GM21381 (cell line): Measurements from ENCODE around the gene ICE1.
"Not testable (repeated sequence)": the region's sequence is repeated elsewhere in the genome, so short reads cannot be mapped to it uniquely, and the experiment has no call there.

Experiments used
- ATAC-seq: cut with Tn5 transposase; IDR thresholded peaks from one replicate; pipeline ENCODE4 v1.9.1; 2021; ENCODE audit warnings: mild to moderate bottlenecking, moderate library complexity; ENCODE audit not compliant: unreplicated experiment

Gene ICE1

DNA sequence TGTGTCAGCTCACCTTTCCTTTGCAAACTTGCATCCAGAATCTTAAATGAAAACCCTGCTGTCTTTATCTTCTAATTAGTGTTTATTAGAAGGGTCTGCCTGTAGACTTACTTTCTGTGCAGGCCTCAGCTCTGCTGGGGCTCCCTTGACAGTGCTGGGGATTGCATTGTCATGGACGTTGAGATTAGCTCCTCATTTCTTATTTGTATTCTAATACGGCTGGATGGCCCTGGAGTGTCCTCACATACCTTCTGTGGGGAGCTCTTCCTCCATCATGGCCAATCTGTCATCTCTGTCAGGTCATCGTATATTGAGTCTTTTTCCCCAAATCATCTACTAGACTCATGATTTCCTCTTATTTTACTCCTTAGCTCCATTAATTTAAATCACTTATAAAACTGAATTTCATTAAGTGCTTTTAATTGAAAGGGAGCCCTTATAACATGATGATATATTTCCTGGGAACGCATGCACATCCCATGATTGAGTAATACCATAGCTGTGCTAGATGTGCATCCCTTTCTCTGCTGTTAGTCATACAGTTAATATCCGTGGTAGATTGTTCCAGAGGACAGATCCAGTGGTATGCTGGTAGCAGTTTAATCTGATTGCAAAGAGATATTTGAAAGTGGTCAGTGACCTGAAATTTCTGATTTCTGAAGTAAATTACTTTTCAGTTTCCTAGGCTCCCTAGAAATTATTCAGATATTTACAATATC is 61.6 kb downstream of the ICE1 start:
- ATAC-seq = no peak

DNA sequence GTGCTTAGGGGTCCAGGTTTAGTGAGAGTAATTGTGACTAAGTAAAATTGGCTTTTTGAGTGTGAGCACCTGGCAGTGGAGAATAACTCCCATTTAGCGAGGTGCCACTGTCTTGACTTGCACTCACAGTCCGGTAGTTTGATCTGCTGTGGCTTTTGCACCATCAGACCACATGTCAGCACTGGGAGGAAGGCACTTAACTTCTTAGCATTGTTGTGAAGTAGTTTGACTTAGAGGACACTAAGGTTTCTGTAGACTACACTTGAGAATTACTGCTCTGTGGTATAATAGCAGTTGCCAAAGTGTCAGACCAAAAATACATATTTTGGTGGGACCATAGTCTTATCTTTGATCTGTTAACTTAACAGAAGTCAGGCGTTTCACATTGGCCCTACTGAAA is 63.6 kb downstream of the ICE1 start:
- ATAC-seq = no peak

DNA sequence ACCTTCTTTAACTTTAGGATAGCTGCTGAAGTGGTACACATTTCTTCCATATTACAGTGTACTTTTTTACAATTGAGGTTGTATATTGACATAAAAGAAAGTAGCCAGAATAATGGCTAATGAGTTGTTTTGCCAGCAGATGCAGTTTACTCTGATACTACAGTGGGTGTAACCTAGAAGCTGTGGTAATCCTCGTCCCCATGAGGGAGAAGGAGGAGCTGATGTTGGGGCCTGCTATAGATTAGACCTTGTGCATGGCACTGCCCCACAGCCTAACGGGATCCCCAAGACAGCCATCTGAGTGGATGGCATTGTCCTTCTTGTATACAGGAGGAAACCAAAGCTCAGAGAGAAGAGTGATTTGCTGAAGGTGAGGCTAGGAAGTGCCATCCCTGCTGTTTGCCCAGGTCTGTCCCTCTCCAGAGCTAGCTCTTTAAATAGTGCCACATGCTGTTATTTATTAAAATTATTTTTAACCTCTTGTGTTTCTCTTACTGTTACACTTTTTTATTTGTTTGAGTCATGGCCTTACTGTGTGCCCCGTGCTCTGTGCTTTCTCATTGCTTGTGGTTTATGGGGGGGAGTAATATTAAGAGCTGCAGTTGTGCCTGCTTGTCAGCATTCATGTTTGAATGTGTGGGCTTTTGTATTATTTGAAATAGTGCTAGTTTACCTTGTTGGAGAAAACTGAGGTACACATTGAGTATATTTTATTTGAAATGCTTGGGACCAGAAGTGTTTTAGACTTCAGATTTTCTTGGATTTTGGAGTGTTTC is 65.3 kb downstream of the ICE1 start:
- no peak for ATAC-seq

DNA sequence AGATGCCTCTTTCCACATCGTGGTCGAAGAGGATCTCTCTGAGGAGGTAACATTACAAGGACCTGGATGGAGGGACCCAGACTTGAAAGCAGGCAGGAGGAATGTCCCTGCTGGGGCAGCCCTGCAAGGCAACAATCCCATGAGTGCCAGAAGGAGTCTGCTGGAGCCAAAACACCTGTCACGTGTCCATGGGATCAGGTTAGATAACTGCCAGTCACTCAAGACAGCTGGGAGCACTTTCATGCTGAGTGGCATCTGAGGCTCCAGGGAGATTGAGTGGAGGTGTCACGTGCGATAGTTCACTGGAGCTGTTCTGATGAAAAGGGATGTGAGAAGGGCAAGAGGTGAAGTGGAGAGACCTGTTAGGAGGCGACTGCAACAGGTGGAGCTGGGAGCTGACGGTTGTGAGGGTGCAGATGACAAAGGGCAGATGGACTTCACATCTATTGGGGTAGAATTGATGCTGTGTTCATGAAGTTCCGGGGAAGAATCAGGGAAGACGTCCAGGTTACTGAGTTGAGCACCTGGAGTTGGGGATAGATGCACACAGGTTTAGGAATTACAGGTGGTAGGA is 68.4 kb downstream of the ICE1 start:
- ATAC-seq = no peak

DNA sequence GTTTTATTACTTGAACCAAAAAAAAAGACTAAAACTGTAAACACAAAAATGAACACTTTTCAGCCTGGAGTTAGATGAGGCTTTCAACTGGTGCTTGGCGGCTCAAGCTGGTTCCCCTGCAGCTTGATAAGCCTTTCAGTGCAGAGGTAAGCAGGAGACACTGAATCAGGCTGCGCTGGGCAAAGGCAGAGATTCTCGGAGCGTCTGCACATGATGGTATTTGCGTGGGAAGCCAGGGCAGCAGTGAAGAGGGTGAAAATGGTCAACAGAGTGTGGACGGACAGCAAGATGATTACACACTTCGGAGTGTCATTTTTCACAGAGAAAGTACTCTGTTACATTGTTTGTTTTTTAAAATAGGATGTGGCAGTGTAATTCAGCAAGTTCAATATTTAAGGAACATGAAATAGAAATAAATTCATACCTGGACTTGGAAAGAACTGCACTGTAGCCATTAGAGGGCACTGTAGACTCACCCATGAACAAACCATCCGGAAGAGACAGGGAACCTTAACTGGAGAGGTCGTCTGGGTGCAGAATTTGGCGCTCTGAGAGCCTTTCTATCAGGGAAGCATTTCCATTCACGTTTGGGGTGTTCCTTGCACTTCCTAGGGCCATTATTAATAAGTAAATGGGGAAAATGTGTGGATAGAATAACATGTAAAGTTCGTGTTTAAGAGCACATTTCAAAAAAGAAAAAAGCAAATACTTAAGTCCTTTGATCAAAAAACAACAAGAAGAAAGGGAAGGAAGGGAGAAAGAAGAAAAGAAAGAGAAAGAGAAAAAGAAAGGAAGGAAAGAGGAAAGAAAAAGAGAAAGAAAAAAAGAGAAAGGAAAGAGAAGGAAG is 69.8 kb downstream of the ICE1 start:
- ATAC-seq = no peak

DNA sequence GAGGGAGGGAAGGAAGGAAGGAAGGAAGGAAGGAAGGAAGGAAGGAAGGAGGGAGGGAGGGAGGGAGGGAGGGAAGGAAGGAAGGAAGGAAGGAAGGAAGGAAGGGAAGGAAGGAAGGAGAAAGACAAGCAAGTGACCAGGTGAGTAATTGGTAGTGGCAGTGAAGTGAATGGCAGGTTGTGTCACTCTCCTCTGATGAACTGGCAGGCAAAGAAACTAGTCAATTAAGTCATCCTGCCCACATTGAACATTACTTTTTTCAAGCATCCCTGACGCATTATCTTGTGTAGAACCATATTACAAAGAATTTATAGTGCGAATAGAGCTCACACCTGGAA is 70.4 kb downstream of the ICE1 start:
- ATAC-seq = not testable (repeated sequence)

DNA sequence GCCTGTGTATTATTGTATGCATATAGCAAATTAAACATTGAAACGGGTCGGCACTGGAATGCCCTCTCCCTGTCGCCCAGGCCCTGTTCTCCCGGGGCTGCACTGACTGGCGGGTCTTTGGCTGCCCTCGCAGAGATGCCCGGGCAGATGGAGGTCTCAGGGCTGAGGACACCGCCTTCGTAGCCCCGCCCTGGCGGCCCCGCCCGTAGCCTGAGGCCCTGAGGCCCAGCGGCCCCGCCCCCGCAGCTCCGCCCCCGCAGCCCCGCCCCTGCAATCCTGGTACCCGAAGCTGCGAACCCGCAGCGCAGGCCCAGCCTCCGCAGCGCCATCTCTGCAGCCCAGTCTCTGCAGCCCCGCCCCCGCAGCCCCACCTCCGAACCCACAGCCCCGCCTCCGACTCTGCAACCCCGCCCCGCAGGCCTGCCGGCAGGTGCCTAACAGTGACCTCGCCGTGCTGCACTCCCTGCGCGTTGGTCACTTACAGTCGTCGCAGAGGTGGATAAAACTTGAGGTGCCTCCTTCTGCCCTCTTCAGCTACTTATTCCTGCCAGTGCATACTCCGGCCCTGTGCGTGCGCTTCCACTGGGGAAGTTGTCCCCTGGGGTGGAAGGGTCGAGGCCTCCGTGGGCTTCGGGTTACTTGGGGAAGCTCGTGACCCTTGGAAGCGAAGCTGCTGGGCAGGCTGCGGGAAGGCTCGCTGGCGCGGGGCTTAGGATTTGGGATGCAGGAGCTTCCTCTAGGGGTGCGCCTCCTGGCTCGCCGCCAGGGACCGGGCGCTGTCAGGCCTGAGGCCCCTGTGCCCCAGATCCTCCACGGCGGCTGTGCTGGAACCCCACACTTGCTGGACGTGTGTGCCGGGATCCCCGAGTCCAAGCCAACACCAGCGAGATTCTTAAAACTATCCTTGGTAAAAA is 72.3 kb downstream of the ICE1 start:
- peak; percentile 78 for ATAC-seq

DNA sequence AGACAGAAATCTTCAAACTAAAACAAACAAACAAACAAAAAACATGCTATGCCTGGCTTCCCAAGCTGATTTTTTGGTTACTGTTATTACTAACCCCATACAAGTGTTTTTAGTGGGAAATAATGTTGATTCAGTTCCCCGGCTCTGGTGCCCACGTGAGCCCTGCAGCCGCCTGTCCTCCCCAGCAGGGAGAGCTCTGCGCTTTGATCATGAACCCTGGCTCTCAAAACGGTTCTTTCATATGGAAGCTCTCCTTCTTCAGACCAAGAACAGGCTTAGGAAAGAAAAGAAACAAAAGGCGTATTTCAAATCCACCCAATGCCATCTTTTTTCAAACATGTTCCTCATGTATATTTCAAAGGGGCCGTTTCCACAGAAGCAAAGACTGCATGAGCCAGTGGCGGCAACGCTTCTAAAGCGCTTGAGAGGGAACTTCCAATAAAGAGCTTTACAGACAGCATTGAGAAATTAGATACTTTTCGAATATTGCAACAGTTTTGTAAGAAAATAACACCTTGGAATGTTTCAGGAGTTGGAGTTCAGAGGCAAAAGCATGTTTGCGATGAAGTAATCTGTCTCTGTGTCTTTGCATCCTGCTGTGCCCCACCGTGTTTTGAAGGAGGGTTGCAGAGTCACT is 74.8 kb downstream of the ICE1 start:
- ATAC-seq = peak; percentile 42

DNA sequence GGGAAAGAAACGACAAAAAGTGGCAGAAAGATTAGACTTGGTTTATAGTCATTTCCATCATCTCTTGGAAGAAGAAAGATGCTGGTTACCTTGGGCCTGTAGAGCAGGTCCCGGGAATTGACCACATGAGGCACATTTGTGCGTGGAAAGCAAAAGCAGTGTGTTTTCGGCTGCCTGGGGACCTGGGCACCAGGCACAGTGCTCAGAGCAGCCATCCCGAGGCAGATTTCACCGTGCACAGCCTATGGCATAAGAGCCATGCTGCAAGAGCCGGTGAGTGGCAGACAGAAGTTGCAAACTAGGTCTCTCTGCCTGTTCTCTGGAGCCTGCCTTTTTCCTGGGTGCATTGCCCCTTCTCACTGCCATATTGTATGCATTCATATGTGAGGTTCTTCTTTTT is 77.0 kb downstream of the ICE1 start:
- no peak for ATAC-seq

DNA sequence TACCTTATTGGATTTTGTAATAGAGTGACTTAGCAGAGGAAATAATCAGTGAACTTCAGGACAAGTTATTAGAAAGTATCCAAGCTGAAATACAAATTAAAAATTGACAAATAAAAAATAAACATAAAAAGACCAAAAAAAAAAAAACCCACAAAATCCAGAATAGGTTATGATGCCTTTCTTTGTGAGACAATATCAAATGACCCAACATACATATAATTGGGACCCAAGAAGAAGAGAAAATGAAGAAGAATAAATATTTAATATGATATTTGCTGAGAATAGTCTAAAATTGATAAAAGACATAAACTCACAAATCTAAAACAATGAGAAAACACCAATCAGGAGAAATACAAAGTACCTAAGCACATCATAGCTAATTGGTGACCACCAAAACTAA is 81.8 kb downstream of the ICE1 start:
- no peak for ATAC-seq

DNA sequence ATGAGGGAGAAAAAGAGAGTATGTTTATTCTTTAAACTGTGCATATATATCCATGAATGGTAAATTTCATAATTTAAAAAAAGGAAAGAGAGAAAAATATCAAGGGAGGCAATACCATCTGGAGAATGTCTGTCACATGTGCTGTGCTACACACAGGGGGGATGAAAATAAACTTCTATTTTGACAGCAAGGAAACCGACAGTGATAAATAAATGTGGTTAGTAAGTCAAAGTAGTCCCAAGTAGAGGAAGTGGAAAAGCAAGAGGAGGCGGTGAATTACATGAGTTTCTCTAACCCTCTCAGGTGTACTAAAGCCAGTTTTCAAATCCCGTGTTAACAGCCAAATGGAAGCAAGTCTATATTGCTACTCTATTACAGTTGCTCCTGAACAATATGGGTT is 83.3 kb downstream of the ICE1 start:
- no peak for ATAC-seq

DNA sequence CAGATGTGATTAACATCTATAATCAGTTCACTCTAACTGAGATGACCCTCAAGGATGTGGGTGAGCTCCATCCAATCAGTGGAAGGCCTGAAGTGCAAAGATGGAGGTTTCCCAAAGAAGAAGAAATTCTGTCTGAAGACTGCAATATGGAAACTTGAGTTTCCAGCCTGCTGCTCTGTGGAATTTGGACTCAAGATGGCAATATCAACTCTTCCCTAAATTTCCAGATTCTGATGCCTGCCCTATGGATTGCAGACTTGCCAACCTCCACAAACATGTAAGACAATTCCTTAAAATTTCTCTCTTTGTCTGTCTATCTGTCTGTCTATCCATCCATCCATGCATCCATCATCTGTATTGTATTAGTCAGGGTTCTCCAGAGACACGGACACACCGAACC is 85.9 kb downstream of the ICE1 start:
- ATAC-seq = no peak

DNA sequence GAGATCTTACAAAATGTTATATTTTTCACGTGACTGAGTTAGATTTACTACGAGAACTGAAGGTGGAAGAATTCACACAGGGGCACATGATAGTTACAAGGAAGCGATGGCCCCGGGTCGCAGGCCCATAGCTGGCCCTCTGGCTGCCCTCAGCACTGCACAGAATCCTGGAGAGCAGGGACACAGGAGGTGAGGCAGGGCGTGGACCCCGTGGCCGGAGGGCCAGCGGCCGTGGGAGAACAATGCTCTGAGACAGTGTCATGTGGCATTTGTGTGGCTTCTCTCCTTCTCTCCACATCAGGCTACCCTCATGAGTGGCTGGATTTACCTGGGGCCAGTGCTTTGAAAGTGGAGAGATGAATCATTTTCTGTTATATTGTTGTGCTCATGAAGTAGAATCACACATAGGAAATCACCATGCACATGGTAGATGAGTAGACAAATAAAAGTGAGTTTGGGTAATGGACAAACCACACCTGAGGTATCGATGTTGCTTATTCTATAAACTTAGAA is 89.5 kb downstream of the ICE1 start:
- ATAC-seq = no peak

DNA sequence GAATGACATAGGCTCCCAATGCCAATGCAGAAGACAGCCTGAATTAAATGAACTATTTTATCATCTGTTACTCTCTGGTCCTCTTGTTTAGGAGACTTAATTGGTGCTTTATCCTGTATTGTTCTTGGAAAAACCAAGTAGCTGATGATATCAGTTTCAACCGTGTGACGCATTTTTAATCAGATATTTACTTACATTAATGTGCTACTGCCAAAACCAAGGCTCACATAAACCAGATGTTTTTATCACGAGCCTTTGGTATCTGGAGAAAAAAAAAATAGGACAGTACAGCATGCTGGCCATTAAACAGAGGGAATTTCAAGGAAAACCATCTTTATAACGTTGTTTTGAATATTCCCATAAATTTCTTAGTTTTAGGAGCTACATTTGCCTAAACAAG is 90.1 kb downstream of the ICE1 start:
- ATAC-seq = no peak

DNA sequence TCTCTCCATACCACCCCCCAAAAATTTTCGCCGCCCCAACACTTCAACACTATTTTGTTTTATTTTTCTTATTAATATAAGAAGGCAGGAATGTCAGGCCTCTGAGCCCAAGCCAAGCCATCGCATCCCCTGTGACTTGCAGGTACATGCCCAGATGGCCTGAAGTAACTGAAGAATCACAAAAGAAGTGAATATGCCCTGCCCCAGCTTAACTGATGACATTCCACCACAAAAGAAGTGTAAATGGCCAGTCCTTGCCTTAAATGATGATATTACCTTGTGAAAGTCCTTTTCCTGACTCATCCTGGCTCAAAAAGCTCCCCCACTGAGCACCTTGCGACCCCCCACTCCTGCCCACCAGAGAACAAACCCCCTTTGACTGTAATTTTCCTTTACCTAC is 98.1 kb downstream of the ICE1 start:
- ATAC-seq = not testable (repeated sequence)

DNA sequence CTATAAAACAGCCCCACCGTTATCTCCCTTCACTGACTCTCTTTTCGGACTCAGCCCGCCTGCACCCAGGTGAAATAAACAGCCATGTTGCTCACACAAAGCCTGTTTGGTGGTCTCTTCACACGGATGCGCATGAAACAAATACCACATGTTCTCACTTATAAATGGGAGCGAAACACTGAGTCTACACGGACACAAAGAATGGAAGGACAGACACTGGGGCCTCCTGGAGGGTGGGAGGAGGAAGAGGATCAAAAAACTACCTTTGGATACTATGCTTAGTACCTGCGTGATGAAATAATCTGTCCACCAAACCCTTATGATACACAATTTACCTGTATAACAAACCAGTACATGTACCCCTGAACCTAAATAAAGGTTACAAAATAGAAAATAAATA is 98.6 kb downstream of the ICE1 start:
- no peak for ATAC-seq

DNA sequence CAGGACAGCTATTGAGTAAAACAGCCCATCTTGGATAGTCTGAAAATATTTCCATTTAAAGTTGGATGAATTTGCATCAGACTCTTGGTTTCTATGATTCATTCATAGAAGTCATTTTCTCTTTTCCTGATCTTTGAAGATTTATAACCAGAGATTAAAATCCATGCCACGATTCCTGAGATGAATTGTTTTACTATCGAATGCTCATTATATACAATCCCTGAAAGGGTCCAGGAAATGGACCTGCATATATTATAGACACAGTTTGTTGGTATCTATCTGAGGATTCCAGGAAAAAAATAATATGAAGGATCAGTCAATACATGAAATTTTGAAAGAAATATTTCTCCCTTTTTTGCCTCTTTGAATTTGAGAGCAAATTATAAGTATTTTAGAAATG is 99.0 kb downstream of the ICE1 start:
- no peak for ATAC-seq

DNA sequence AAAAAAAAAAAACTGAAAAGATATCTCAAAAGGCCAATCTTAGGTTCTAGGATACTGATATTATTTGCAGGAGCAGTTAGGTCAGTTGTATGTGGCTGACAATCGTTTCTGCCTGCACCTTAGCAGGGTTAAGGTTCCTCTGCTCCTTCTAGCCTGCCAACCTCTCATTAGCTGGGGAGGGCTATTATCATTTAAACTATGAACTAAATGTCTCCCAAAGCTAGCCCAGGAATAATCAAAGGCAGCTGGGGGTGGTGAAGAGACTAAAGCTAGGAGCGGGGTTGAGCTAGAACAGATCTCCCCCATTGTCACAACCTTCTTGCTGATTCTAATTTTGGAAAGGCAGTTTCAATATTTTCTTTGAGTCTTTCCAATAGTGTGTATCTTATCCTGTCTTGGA is 99.9 kb downstream of the ICE1 start:
- no peak for ATAC-seq

DNA sequence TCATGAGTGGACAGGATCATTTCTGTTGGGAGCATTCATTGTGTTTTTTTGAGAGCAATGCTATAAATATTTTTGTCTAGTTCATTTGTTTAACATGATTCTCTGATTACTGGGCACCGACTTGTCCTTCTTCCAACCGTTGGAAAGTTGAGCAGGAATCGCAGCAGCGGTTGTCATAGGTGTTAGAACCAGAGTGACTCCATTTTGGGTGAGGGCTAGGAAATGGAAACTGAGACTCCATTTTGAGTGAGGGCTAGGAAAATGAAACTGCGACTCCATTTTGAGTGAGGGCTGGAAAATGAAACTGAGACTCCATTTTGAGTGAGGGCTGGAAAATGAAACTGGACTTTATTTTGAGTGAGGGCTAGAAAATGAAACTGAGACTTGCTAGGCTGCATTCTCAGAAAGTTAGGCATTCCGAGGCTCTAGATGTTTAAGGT is 100.6 kb downstream of the ICE1 start:
- ATAC-seq = peak; percentile 90

DNA sequence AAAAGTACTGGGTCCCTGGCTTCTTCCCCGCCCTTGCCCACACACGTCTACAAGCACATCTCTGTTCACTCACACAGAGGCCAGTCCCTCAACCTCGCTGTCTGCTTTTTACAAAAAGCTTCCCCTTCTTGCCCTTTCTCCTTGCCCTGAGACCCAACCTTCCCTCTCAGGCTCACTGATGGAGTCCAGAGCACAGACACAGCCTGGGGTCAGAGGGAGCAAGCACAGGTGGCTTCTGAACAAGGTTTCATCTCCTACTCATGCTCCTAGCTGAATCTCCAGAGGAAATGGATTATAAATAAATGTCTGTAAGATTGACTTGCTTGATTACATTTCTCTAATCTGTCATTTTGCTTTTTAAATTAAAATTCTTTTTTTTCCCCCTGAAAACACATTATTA is 101.8 kb downstream of the ICE1 start:
- ATAC-seq = no peak
